ENCODE measurements around the gene RIC1. TPM values are rescaled to one million over a fixed set of nuclear protein-coding genes. Genes with fewer than 3 reads are reported as not detected.

The RIC1 gene
- total RNA-seq, 1 experiment from 2014 or later, result 25.5 TPM

- ChIA-PET RAD21 (ENCODE audit: low non-redundant PET in 1 of 2, low total read pairs in 2 of 2, uncharacterized antibody in 2 of 2, unreplicated experiment in 2 of 2) (no interaction called here), POLR2A (no interaction called here)
- no peak overlapping the region for H3K4me3 ChIP-seq (replicated peaks in 1 of 2; ENCODE audit: low read depth in 1 of 2, low read length in 2 of 2)
Measured at GRCh38 chr9:5721279-5722087, 92.6 kb downstream of the RIC1 start.

More at GRCh38 chr9:5721279-5722087, 92.6 kb downstream of the RIC1 start:
- 0 out of 2 replicates have a peak, but pooled peaks cover 4% of the 10 kb centered on the region for H3K79me2 ChIP-seq (ENCODE audit: insufficient read depth, low read length)
- no peak overlapping the region for H3K9ac ChIP-seq (ENCODE audit: low read length)
- BruUV-seq (replicated peaks), result no TSS peak
- CTCF ChIA-PET, result no interaction called here
- H3K27ac ChIP-seq (ENCODE audit: low read depth, low read length), result no peak overlapping the region
- no peaks in the 10 kb centered on the region for H3K4me1 ChIP-seq (ENCODE audit: control insufficient read depth in 1 of 2, insufficient read depth in 2 of 2, low read length in 2 of 2)
- ATAC-seq, result no peak
- no peaks in the 10 kb centered on the region for H3K9me2 ChIP-seq (ENCODE audit: insufficient read depth)
- H3K9me3 ChIP-seq (ENCODE audit: control insufficient read depth in 1 of 2, insufficient read depth in 1 of 2, low read depth in 1 of 2, low read length in 2 of 2), result 0 out of 4 replicates have a peak, but pooled peaks cover 0 to 5% of the 10 kb centered on the region in 2 experiments
- no peak overlapping the region for H3K4me2 ChIP-seq (ENCODE audit: low read length)
- H2AFZ ChIP-seq (ENCODE audit: low read depth, low read length, poor library complexity, severe bottlenecking), result no peak overlapping the region
- no peaks in the 10 kb centered on the region for H3K27me3 ChIP-seq (ENCODE audit: insufficient read depth, low read length)
- peaks cover 4% of the 10 kb centered on the region; the same call in 1 of the 2 replicates for H4K20me1 ChIP-seq (ENCODE audit: insufficient read depth)
- no peak for DNase-seq (ENCODE audit: low read depth, low spot score)
- TF ChIP-seq TCF7L2 (IDR thresholded peaks at IDR 0.05; ENCODE audit: borderline replicate concordance, extremely low read depth, insufficient read depth, insufficient read length) (no peak), CBX3 (IDR thresholded peaks at IDR 0.05; ENCODE audit: low read depth) (no peak), SIN3A (IDR thresholded peaks at IDR 0.05; ENCODE audit: low read depth) (no peak), ZNF274 (IDR thresholded peaks at IDR 0.05; ENCODE audit: low read depth, low read length) (no peak), ZBTB33 (IDR thresholded peaks at IDR 0.05; ENCODE audit: extremely low read depth, insufficient replicate concordance, low read length) (no peak), REST (IDR thresholded peaks at IDR 0.05; ENCODE audit: low read depth) (no peak), SRF (IDR thresholded peaks at IDR 0.05; ENCODE audit: low read depth) (no peak), MAX (IDR thresholded peaks at IDR 0.05) (no peak), ELF1 (IDR thresholded peaks at IDR 0.05; ENCODE audit: borderline replicate concordance, low read depth) (no peak), RAD21 (IDR thresholded peaks at IDR 0.05; ENCODE audit: low read depth) (no peak), ATF3 (IDR thresholded peaks at IDR 0.05) (no peak), CTCF (IDR thresholded peaks at IDR 0.05 in 2 of 3, conservative IDR thresholded peaks at IDR 0.05 in 1 of 3; ENCODE audit: borderline replicate concordance in 1 of 3, insufficient read depth in 1 of 3, low read depth in 2 of 3, low read length in 2 of 3) (no peak), EZH2phosphoT487 (IDR thresholded peaks at IDR 0.05; ENCODE audit: borderline replicate concordance) (no peak), FOSL1 (IDR thresholded peaks at IDR 0.05; ENCODE audit: low read depth) (no peak), EGR1 (IDR thresholded peaks at IDR 0.05; ENCODE audit: low read depth) (no peak)
- intact Hi-C loops (cut with micrococcal nuclease), result no loop called here
- peaks cover 4 to 15% of the 10 kb centered on the region in 2 experiments; a peak in 2 of 4 replicates for H3K36me3 ChIP-seq (ENCODE audit: control insufficient read depth in 1 of 2, insufficient read depth in 2 of 2, low read length in 2 of 2)

All from HCT116 (cell line).